GM19023 (cell line): Measurements from ENCODE around the gene BSND.
"Not testable (repeated sequence)": the region's sequence is repeated elsewhere in the genome, so short reads cannot be mapped to it uniquely, and the experiment has no call there.

Experiments
- ATAC-seq: cut with Tn5 transposase; IDR thresholded peaks from one replicate; pipeline ENCODE4 v1.9.1; 2021; ENCODE audit warnings: mild to moderate bottlenecking, moderate library complexity; ENCODE audit not compliant: unreplicated experiment

The BSND gene

GRCh38 chr1:55015731-55016620 lies 17.2 kb downstream of the BSND start:
- no peak for ATAC-seq

- ATAC-seq = no peak
These were observed 19.7 kb downstream of the BSND start for GRCh38 chr1:55018395-55018794.

- peak; percentile 80 for ATAC-seq
These were observed 23.3 kb downstream of the BSND start for GRCh38 chr1:55021942-55022546.

- ATAC-seq = not testable (repeated sequence)
These were observed 25.4 kb downstream of the BSND start for GRCh38 chr1:55024163-55024562.

GRCh38 chr1:55026682-55027081 lies 27.9 kb downstream of the BSND start:
- not testable (repeated sequence) for ATAC-seq

- not testable (repeated sequence) for ATAC-seq
These were observed 32.4 kb downstream of the BSND start for GRCh38 chr1:55031098-55031497.

- ATAC-seq = no peak
These were observed 34.5 kb downstream of the BSND start for GRCh38 chr1:55033265-55033614.

- ATAC-seq = no peak
These were observed 35.9 kb downstream of the BSND start for GRCh38 chr1:55034476-55035133.

GRCh38 chr1:55035904-55036303 lies 37.2 kb downstream of the BSND start:
- no peak for ATAC-seq

- ATAC-seq = no peak
These were observed 39.2 kb downstream of the BSND start for GRCh38 chr1:55037733-55038551.

GRCh38 chr1:55038552-55038838 lies 39.8 kb downstream of the BSND start:
- ATAC-seq = no peak

- no peak for ATAC-seq
These were observed 40.2 kb downstream of the BSND start for GRCh38 chr1:55038974-55039341.

- ATAC-seq = no peak
These were observed 40.8 kb downstream of the BSND start, which contains the start of gene PCSK9 for GRCh38 chr1:55039342-55040082. Gene PCSK9, plus strand, starts transcription at chr1:55039548. Its CDS starts 290 bp downstream, at chr1:55039838.

- no peak for ATAC-seq
These were observed 41.6 kb downstream of the BSND start for GRCh38 chr1:55040083-55040932.

- ATAC-seq = no peak
These were observed 42.3 kb downstream of the BSND start for GRCh38 chr1:55040933-55041494.

- no peak for ATAC-seq
These were observed 42.9 kb downstream of the BSND start for GRCh38 chr1:55041613-55042012.

GRCh38 chr1:55043011-55043410 lies 44.3 kb downstream of the BSND start:
- ATAC-seq = no peak

- ATAC-seq = no peak
These were observed 45.0 kb downstream of the BSND start for GRCh38 chr1:55043726-55044125.
